Bronchial epithelial cell (primary cell): Measurements from ENCODE around the gene NID2. TPM values are rescaled to one million over a fixed set of nuclear protein-coding genes. Genes with fewer than 3 reads are reported as not detected.

Experiments
- DNase-seq: peaks from one replicate; pipeline ENCODE4 v3.0.0-alpha.2; 2010; ENCODE audit warnings: low read depth
- FAIRE-seq: peaks from 2 replicates; lab custom pipeline; 2011; peaks lifted over from hg19 to GRCh38; lab: Jason Lieb, UNC
- H3K27me3 ChIP-seq: 2 replicates; pipeline ENCODE4 v1.5.1; 2011; ENCODE audit warnings: low read length; ENCODE audit not compliant: control insufficient read depth, insufficient read depth
- H3K36me3 ChIP-seq: 2 replicates; pipeline ENCODE4 v1.5.1; 2011; ENCODE audit warnings: low read length; ENCODE audit not compliant: control insufficient read depth, insufficient read depth
- H3K4me3 ChIP-seq: 2 replicates; pipeline ENCODE4 v1.5.1; 2011; ENCODE audit warnings: mild to moderate bottlenecking, low read depth, low read length, control low read depth
- total RNA-seq: library from RNA; depleted of rRNA; stranded (reverse); fragments of >200 nt; gene quantifications from 2 replicates; pipeline ENCODE4 v1.2.1, GENCODE V29; 2014
- TF ChIP-seq, protein P1 (sequence below): IDR thresholded peaks from 2 replicates; pipeline ENCODE4 v1.5.1; 2011; ENCODE audit warnings: mild to moderate bottlenecking, moderate library complexity, low read length, control low read depth, inconsistent platforms; ENCODE audit not compliant: insufficient read depth, severe bottlenecking

NID2 gene
- total RNA-seq, 1 donor from 2014 or later = 3.9 TPM

DNA sequence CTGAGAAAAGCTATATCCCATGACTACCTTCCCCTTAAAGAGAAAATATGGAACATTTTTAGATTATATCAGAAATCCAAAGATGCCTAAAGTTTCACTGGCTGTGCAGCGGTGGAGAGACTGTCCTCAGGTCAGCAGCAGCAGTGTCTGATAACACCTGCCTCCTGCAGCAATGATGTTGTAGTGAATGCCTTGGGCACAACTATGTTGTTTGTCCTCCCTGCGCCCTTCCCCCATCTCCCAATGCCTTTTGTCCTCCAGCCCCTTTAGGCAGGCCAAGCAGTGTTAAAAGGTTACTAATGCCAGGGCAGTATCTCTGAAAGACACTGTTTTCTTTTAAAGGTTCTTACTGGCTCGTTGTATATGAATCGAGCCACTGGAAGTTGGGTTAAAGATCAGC lies 66.3 kb downstream of the NID2 start:
- TF ChIP-seq, protein P1, sequence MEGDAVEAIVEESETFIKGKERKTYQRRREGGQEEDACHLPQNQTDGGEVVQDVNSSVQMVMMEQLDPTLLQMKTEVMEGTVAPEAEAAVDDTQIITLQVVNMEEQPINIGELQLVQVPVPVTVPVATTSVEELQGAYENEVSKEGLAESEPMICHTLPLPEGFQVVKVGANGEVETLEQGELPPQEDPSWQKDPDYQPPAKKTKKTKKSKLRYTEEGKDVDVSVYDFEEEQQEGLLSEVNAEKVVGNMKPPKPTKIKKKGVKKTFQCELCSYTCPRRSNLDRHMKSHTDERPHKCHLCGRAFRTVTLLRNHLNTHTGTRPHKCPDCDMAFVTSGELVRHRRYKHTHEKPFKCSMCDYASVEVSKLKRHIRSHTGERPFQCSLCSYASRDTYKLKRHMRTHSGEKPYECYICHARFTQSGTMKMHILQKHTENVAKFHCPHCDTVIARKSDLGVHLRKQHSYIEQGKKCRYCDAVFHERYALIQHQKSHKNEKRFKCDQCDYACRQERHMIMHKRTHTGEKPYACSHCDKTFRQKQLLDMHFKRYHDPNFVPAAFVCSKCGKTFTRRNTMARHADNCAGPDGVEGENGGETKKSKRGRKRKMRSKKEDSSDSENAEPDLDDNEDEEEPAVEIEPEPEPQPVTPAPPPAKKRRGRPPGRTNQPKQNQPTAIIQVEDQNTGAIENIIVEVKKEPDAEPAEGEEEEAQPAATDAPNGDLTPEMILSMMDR = no peak
- DNase-seq (no peak), FAIRE-seq (no peak)
- H3K4me3 ChIP-seq = no peak overlapping the region
- no peaks in the 10 kb centered on the region for H3K27me3 ChIP-seq
- H3K36me3 ChIP-seq = peaks cover 6% of the 10 kb centered on the region

- H3K27me3 ChIP-seq = no peaks in the 10 kb centered on the region
- H3K36me3 ChIP-seq = peaks cover 3% of the 10 kb centered on the region
- FAIRE-seq (no peak), DNase-seq (no peak)
- no peak overlapping the region for H3K4me3 ChIP-seq
- TF ChIP-seq, protein P1 = no peak
Observed at GRCh38 chr14:52000696-52001095, 68.2 kb downstream of the NID2 start.

- FAIRE-seq (no peak), DNase-seq (no peak)
- Histone ChIP-seq H3K4me3 (no peak overlapping the region), H3K27me3 (no peaks in the 10 kb centered on the region), H3K36me3 (peaks cover 5% of the 10 kb centered on the region)
- TF ChIP-seq, protein P1 = no peak
Observed at GRCh38 chr14:52000019-52000582, 68.8 kb downstream of the NID2 start.

- Histone ChIP-seq H3K4me3 (no peak overlapping the region), H3K36me3 (peaks cover 5% of the 10 kb centered on the region), H3K27me3 (no peaks in the 10 kb centered on the region)
- FAIRE-seq (no peak), DNase-seq (no peak)
- TF ChIP-seq, protein P1 = no peak
Observed at GRCh38 chr14:51999084-51999483, 69.8 kb downstream of the NID2 start.

DNA sequence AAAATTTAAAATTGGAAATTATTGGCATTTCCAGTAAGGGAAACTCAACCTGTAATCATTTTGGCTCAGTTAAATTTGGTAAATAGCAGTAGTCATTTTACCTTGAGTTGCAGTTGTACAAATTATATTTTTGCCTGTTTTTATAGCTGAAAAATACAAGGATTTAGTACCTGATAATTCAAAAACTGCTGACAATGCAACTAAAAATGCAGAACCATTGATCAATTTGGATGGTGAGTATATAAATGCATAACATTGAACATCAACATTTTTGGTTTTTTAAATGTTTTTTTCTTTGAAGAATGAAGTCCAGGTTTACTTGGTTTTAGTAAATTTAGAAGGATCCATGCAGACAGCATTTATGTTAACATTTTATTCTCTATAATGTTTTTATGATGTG lies 70.5 kb downstream of the NID2 start:
- DNase-seq = no peak
- H3K27me3 ChIP-seq = no peaks in the 10 kb centered on the region
- TF ChIP-seq, protein P1 = no peak
- H3K4me3 ChIP-seq = no peak overlapping the region
- H3K36me3 ChIP-seq = peaks cover 4% of the 10 kb centered on the region
- FAIRE-seq = no peak
